GM21619 (cell line): Measurements from ENCODE around the gene MTUS2.

Source experiments
- ATAC-seq: cut with Tn5 transposase; IDR thresholded peaks from one replicate; pipeline ENCODE4 v1.9.1; 2021; ENCODE audit not compliant: unreplicated experiment

MTUS2 gene

DNA sequence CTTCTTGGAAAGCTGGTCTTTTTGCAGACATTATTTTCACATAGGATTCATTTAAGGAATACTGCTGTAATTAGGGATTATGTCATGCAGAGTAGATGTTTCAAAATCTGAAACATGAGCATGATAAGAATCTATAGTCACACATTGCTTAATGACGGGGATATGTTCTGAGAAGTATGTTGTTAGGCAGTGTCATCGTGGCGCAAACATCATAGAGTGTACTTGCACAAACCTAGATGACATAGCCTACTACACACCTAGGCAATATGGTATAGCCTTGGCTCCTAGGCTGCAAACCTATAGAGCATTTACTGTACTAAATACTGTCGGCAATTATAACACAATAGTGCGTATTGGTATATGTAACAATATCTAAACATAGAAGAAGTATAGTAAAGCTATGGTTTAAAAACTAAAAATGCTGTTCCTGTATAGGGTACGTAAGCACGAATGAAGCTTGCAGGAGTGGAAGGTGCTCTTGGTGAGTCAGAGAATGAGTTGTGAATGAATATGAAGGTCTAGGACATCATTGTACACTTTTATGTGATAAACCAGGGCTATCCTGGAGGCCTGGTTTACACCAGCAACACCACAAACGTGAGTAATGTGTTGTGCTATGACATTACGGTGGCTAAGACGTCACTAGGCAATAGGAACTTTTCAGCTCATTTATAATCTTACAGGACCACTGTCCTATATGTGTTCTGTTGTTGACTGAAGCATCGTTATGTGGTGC, 283.1 kb downstream of the MTUS2 start:
- ATAC-seq = no peak

- no peak for ATAC-seq
Observed at GRCh38 chr13:29104461-29104860, 284.3 kb downstream of the MTUS2 start.

- no peak for ATAC-seq
Observed at GRCh38 chr13:29105779-29106178, 285.6 kb downstream of the MTUS2 start.

DNA sequence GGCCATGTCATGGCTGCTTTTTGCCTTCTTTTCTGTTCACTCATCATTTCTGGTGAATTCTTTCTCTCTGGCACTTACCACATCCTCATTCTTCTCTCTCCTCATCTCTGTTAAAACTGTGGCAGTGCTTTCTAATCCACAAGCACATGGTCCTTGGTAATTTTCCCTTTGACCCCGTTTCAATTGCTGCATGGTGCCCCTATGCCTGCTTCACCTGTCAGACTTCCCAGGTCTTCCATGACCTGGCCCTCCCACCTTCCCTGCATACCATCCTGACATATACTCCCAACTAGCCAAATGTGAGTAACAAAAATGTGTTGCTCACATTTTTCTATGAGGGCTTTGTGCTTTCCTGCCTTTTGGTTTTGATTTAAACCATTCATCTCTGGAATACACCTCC, 286.5 kb downstream of the MTUS2 start:
- ATAC-seq = no peak

DNA sequence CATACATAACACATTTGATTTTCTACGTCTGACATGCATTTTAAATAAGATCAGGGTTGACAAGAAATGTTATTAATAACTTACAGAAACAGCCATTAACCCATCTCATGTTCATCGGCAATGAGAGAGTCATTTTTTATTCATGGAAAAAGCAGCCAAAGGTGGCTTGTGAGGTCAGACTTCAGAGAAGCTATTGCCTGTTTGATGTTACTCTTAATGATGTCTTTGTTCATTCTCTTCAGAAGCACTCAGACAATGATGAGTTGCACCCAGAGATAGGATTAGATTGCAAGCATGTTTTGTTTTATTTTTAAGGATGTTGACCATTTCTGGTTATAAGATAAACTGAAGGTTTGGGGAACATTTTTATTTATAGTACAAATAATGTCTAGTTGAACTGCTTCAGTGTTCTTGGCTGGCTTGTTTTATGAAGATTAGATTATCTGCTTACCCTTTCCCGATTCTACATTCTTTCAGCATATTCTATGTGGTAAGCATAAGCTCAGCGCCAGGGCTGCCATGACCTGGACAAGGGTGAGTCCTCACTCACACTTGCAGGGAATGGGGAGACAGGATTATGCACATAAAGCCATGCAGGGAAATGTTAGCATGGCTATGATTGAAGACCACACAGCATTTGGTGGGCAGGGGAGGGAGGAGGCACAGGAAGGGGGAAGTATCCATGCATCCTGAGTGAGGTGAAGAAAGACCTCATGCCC, 288.1 kb downstream of the MTUS2 start:
- ATAC-seq = no peak

DNA sequence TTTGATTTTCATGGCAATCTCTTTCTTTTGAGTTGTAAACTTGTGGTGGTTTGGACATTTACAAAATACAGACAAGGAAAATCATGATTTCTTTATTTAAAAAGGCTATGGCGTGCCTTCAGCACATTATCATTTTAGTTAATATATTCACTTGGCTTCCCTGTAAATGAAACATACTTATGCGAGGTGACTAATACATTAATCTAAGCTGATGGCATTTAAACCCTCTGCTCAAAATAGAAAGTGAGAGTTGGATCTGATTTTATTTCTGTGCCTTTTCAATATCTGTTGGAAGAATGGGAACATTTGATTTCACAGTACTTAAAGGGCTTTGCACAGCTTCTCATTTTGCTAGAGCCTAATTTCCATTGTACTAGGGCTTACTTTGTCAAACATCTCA, 289.8 kb downstream of the MTUS2 start:
- ATAC-seq = no peak

DNA sequence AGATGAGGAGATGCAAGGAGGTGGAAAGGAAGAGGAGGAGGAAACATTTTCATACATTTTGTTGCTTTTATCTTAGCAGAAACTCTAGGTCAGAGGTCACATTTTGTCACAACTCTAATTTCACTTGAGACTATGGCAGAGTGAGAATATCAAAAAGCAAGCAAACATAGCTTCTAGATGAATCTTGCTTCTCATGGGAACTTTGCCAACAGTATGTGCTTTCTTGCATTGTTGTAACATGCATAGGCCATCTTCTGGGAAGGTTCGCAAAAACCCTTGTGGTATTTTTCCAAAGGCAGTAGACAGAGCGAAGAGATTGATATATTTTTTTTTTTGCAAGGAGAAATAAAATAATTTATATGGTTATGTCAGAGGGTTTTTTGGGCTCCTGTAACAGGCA, 291.3 kb downstream of the MTUS2 start:
- ATAC-seq = no peak

DNA sequence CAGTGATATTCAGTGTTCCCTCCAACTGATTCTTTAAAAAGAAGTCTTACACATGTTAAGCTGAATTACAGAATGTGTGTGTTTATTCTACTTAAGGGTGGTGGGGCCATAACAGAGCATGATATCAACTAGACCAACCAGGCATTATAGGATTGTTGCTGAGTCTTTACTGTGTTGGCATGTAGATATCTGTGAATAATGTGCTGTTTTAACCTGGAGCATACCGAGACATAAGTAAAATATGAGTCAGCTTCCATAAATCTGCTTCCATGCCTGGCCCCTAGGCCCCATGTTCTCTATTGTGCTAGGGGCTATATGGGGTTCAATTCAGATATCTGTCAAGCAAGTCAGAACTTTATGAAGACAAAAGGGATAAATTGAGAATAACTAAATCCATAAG, 295.7 kb downstream of the MTUS2 start:
- ATAC-seq = no peak

DNA sequence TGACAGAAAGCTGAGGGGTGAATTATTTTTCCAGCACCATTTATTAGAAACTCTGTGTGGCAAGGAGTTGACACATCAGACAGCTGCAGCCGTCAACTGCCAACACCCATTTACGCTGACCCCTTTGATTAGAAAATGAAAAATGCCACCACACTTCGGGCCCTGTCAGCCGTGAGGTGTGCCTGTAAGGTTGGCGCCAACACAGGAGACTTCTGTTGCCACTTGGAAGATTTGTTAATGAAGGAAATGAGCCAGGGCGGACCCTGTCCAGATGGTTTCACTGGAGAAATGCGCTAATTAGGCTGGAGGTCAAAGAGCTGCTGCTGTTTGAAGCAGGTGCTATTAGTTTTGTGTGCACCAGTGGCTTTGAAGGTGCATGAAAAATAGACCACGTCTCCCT, 297.5 kb downstream of the MTUS2 start:
- ATAC-seq = no peak

GRCh38 chr13:29118471-29118870, 298.3 kb downstream of the MTUS2 start:
- ATAC-seq = no peak

- peak; percentile 70 for ATAC-seq
Observed at GRCh38 chr13:29125191-29125933, 305.2 kb downstream of the MTUS2 start.

DNA sequence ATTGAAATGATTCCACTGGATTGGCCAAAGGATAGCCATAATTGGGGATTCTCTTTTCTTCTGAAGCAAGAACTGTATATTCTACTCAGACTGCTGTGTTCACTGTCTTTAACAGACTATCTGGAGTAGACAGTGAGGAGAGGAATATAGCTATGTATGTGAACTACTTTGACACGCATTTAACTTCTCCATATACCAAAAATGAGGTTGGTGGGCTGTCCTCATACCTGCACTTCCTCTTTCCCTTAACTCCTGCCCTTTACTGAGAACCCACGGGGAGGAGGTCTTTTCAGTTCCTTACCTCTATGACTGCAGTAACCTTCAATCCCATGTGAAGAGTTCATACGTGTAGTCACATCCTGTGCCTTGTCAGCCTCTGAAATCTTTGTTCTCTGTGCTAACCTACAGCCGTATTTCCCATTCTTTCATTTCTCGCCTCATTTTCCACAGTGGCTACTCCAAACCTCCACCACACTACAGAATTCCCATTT, 305.8 kb downstream of the MTUS2 start:
- peak; percentile 57 for ATAC-seq

DNA sequence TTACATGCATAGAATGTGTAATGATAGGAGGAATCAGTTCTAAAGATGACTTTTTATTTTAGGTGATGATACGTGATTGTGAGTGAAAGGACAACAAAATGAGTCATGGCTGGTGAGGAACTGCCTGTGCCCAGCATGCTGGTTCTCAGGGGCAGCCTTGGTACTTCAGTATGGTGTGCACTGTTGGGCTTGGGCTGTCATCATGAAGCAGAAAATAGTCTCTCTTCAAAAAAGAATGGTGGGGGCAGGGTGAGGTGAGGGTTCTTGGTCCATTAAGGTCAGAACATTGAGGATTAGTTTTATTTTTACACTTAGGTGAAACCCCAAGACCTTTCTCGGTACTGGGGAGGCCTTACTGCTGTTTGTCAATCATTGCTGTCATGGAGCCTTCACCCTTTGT, 309.5 kb downstream of the MTUS2 start:
- ATAC-seq = peak; percentile 38

DNA sequence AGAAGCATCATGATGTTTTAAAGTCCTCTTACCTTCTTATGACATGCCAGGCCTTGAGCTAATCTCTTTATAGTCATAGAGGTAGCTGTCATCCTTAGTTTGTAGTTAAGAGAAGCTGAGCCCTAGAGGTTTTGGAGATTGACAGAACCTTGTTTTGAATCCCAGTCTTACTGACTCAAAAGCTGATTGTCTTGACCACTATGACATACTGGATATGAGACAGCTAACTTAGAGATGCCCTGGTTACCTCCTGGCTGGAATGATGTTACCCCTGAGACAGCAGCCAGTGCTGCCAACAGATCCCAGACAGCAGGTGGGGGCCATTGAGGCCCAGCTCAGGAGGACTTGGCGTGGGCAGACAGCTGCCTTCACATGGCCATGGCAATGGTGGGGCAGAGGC, 311.0 kb downstream of the MTUS2 start:
- ATAC-seq = no peak

DNA sequence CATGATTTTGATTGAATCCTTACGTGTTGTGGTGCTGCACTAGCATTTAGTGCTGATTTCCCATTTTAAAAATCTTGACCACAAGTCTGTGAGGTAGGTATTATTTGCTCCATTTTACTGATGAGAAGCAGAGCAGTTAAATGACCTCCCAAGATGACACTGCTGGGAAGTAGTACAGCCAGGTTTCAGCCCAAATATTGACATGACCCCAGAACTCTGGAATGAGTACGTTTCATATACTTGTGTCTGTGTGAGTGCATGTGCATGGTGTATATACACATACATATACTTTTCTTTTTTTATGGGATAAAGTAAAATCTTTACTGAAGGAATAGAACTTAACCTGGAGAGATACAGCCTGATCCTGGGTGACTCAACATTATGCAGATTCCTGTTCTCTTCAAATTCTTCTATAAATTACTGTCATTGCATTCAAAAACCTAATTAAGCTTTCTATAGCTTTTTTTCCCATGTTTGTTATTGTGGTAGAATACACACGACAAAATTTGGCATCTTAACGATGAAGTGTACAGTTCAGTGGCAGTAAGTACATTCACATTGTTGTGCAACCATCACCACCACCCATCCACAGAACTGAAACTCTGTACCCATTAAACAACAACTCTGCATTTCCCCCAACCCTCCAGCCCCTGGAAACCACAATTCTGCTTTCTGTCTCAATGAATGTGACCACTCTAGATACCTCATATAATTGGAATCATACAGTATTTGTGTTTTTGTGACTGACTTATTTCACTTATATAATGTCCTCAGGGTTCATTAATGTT, 311.9 kb downstream of the MTUS2 start:
- ATAC-seq = no peak

DNA sequence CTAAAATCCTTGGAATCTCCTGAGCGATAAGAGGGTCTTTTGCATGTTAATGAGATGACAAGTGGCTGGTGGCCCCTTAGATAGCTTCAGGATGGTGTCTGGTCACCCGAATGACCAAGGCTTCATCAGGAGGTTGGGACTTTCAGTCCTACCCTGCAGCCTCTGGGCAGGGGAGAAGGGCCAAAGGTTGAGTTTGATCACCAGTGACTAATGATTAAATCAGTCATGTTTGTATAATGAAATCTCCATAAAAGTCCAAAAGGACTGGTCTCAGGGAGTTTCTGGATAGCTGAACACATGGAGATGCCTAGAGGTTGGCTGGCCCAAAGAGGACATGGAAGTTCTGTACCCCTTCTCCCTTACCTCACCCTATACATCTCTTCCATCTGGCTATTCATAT, 316.2 kb downstream of the MTUS2 start:
- ATAC-seq = no peak

DNA sequence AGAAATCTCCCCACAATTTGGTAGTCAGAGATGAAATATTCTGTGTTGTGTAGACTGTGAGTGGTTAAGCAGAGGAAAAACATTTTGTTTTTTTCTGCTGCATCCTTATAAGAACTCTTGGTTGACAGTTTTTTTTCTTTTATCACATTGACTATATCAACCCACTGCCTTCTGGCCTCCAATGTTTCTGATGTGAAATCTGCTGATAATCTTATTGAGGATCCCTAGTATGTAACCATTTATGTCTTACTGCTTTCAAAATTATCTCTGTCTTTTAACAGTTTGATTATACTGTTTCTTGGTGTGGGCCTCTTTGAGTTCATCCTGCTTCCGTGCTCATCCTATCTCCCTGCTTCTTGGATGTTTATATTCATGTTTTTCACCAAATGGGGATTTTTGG, 316.9 kb downstream of the MTUS2 start:
- no peak for ATAC-seq

DNA sequence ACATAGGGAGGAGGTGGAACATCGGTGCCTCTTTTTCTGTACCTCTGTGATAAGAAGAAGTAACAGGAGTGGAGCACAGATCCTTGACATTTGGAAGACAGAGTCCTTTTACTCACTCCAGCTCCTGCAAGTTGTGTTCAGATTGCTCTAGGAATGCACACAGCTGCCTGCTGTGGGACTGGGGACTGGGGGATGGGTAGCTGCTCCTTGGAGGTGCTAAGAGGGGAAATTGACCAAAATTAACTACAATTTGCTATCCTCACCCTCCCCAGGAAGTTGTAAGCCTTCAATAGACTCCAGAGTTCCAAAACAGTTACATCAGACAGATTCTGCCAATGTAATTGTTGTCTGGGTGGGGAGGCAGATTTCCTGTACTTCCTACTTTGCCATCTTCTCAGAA, 317.9 kb downstream of the MTUS2 start:
- no peak for ATAC-seq

GRCh38 chr13:29140277-29140676, 320.1 kb downstream of the MTUS2 start:
- no peak for ATAC-seq

- ATAC-seq = no peak
Observed at GRCh38 chr13:29143847-29144246, 323.7 kb downstream of the MTUS2 start.

GRCh38 chr13:29154390-29154789, 334.3 kb downstream of the MTUS2 start:
- ATAC-seq = no peak
